G401.6 (cell line): Measurements from ENCODE around the gene TAP2.

ENCODE experiments used
- FAIRE-seq: peaks from 2 replicates; lab custom pipeline; 2012; peaks lifted over from hg19 to GRCh38; lab: Jason Lieb, UNC

The TAP2 gene

GRCh38 chr6:32853541-32854375 is 15.2 kb upstream of the TAP2 start, which contains the start of the genes PSMB9 and TAP1:
PSMB9 (plus strand) TSS chr6:32854192; CDS start chr6:32854230, 38 bp downstream.
TAP1 (minus strand) TSS chr6:32853704; CDS start chr6:32853636, 68 bp downstream.
- FAIRE-seq, result peak; percentile 64

- no peak for FAIRE-seq
Measured at GRCh38 chr6:32852844-32853540, 14.5 kb upstream of the TAP2 start.

GRCh38 chr6:32852018-32852843 is 13.7 kb upstream of the TAP2 start:
- FAIRE-seq, result no peak

- FAIRE-seq, result no peak
Measured at GRCh38 chr6:32851025-32851424, 12.5 kb upstream of the TAP2 start.

- no peak for FAIRE-seq
Measured at GRCh38 chr6:32849126-32849525, 10.6 kb upstream of the TAP2 start.

GRCh38 chr6:32847795-32848194 is 9.3 kb upstream of the TAP2 start:
- no peak for FAIRE-seq

GRCh38 chr6:32847004-32847403 is 8.5 kb upstream of the TAP2 start:
- FAIRE-seq, result no peak

- FAIRE-seq, result no peak
Measured at GRCh38 chr6:32845384-32845884, 6.9 kb upstream of the TAP2 start.

- FAIRE-seq, result no peak
Measured at GRCh38 chr6:32844839-32845383, 6.4 kb upstream of the TAP2 start.

GRCh38 chr6:32843979-32844838 is 5.7 kb upstream of the TAP2 start, which contains the start of gene PSMB8:
PSMB8 (minus strand) TSS chr6:32844047; CDS start chr6:32843996, 51 bp downstream.
- peak; percentile 66 for FAIRE-seq

GRCh38 chr6:32843331-32843978 is 4.9 kb upstream of the TAP2 start:
- FAIRE-seq, result no peak

- no peak for FAIRE-seq
Measured at GRCh38 chr6:32842690-32843089, 4.2 kb upstream of the TAP2 start.

- FAIRE-seq, result no peak
Measured at GRCh38 chr6:32842021-32842650, 3.6 kb upstream of the TAP2 start.

GRCh38 chr6:32840604-32841246 is 2.2 kb upstream of the TAP2 start:
- no peak for FAIRE-seq

GRCh38 chr6:32839356-32839755 is 817 bp upstream of the TAP2 start:
- no peak for FAIRE-seq

- no peak for FAIRE-seq
Measured at GRCh38 chr6:32837651-32838113, 857 bp downstream of the TAP2 start.

- no peak for FAIRE-seq
Measured at GRCh38 chr6:32836873-32837272, 1.7 kb downstream of the TAP2 start.

- FAIRE-seq, result no peak
Measured at GRCh38 chr6:32835167-32835893, 3.2 kb downstream of the TAP2 start.

- FAIRE-seq, result no peak
Measured at GRCh38 chr6:32833664-32834063, 4.9 kb downstream of the TAP2 start.
